Adrenal gland (tissue), 5 donors: ENCODE measurements around the gene MEGF11.

Experiments used
- POLR2A ChIP-seq, 2 donors: fragments of 450-650 bp; IDR thresholded peaks; one replicate each; pipeline ENCODE4 v1.6.1; 2017; ENCODE audit warnings: antibody characterized with exemption in 2 of 2, mild to moderate bottlenecking in 2 of 2, moderate library complexity in 1 of 2
- TF ChIP-seq, protein P1 (sequence below), 6 experiments: fragments of 450-650 bp in 4 of 6; fragments of 200-600 bp in 2 of 6; sonication (generic) in 1 of 6; IDR thresholded peaks; 1 replicate in 5 of 6; 2 replicates in 1 of 6; pipeline versions ENCODE4 v1.5.1 to v1.8.0; 2016 to 2021; ENCODE audit warnings: antibody characterized with exemption in 6 of 6, mild to moderate bottlenecking in 2 of 6, moderate library complexity in 1 of 6
- donor health status: DM: no; HTN: no; CAD: no.

DNA sequence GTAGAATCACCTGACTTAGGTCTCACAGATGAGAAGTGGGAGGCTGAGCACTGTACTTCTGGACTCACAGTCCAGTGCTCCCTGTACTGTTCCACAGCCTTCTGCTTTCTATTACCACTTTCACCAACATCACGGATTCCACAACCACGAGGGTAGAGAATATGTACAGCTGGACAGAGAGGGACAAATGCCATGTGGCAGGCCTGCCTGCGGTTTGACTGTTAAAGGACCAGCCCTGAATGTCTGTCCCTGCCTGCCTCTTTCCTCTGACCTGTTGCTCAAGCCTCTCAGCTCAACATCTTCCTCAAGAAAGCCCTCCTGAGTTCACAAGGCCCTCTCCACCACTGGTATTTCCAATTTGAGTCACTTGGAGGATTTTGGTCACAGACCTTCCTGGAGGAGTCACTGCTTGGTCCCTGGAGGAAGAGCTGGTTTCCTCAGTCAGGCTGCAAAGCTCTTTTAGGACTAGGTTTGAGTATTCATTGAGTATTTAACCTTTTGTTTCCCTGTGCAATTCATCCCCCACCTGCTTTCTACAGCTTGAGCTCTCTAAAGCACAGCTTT, 335.1 kb downstream of the MEGF11 start:
- no peak for TF ChIP-seq POLR2A (IDR thresholded peaks at IDR 0.05)
- TF ChIP-seq, protein P1, sequence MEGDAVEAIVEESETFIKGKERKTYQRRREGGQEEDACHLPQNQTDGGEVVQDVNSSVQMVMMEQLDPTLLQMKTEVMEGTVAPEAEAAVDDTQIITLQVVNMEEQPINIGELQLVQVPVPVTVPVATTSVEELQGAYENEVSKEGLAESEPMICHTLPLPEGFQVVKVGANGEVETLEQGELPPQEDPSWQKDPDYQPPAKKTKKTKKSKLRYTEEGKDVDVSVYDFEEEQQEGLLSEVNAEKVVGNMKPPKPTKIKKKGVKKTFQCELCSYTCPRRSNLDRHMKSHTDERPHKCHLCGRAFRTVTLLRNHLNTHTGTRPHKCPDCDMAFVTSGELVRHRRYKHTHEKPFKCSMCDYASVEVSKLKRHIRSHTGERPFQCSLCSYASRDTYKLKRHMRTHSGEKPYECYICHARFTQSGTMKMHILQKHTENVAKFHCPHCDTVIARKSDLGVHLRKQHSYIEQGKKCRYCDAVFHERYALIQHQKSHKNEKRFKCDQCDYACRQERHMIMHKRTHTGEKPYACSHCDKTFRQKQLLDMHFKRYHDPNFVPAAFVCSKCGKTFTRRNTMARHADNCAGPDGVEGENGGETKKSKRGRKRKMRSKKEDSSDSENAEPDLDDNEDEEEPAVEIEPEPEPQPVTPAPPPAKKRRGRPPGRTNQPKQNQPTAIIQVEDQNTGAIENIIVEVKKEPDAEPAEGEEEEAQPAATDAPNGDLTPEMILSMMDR (IDR thresholded peaks at IDR 0.05), result no peak
